HepG2 (cell line): Measurements from ENCODE around the gene TANC1.

ENCODE experiments used
- POLR2AphosphoS5 ChIP-seq: IDR thresholded peaks from 2 replicates; pipeline ENCODE4 v1.6.1; 2012; ENCODE audit warnings: low read depth, low read length
- SCMH1 ChIP-seq: sonication (generic); formaldehyde crosslinking; IDR thresholded peaks from 2 replicates; pipeline ENCODE4 v1.9.0; 2021; ENCODE audit warnings: missing genetic modification reagents, mild to moderate bottlenecking, borderline replicate concordance

- TF ChIP-seq SCMH1 (no peak), POLR2AphosphoS5 (no peak)
Observed at GRCh38 chr2:158995677-158996049, 27.2 kb downstream of the TANC1 start.
